K562 (cell line): ENCODE measurements around the gene FOLR2. TPM values are rescaled to one million over a fixed set of nuclear protein-coding genes. Genes with fewer than 3 reads are reported as not detected.

Source experiments
- ZBTB40 ChIP-seq, 2 experiments: fragments of 450-650 bp in 1 of 2; sonication (generic) in 1 of 2; formaldehyde crosslinking in 1 of 2; IDR thresholded peaks; 2 replicates each; pipeline versions ENCODE4 v1.7.1 to v1.9.0; 2016 to 2022; ENCODE audit warnings: inconsistent platforms in 1 of 2, mild to moderate bottlenecking in 1 of 2, missing genetic modification reagents in 1 of 2
- polyA plus RNA-seq, 8 experiments: library from polyadenylated mRNA; depleted of rRNA in 4 of 8; stranded (reverse) in 5 of 8; unstranded in 3 of 8; fragments of >200 nt; fragmentation: Nextera tagmentation in 2 of 8; fragmentation: Illumina TruSeq in 1 of 8; extraction: Ambion mirVana in 2 of 8; extraction: Trizol in 1 of 8; gene quantifications; 2 replicates each; pipeline versions ENCODE4 v1.2.1 to v1.2.3, GENCODE V29; 2011 to 2014; ENCODE audit warnings: inconsistent platforms in 1 of 8, missing spikeins in 1 of 8
- total RNA-seq, 7 experiments: library from RNA; depleted of rRNA in 6 of 7; stranded (reverse); fragments of >200 nt in 6 of 7; fragmentation: Illumina TruSeq in 2 of 7; extraction: Trizol in 2 of 7; gene quantifications; 2 replicates each; pipeline versions ENCODE4 v1.2.1 to v1.2.3, GENCODE V29; 2011 to 2021; ENCODE audit warnings: low replicate concordance in 1 of 7

Gene FOLR2
- total and polyA plus RNA-seq, 9 of the 15 experiments (the other 6 are each of a cell fraction or from before 2014, with no cell fraction given), result 0.27 TPM; not detected in 8

GRCh38 chr11:72225411-72225951, 8.9 kb downstream of the FOLR2 start (continued):
- TF ChIP-seq ZBTB40 (IDR thresholded peaks at IDR 0.05) (peak; percentile 32; the same call in 1 of the 2 replicates), ZBTB40 (CRISPR knock-in tag; IDR thresholded peaks at IDR 0.05) (no peak)
